GM19023 (cell line): ENCODE results near the gene GANAB.
"Not testable (repeated sequence)": the region's sequence is repeated elsewhere in the genome, so short reads cannot be mapped to it uniquely, and the experiment has no call there.

Source experiments
- ATAC-seq: cut with Tn5 transposase; IDR thresholded peaks from one replicate; pipeline ENCODE4 v1.9.1; 2021; ENCODE audit warnings: mild to moderate bottlenecking, moderate library complexity; ENCODE audit not compliant: unreplicated experiment

The GANAB gene

GRCh38 chr11:62627713-62628112 lies 18.7 kb downstream of the GANAB start:
- no peak for ATAC-seq

GRCh38 chr11:62622476-62623089 lies 23.8 kb downstream of the GANAB start:
- ATAC-seq, result no peak

- ATAC-seq, result peak; percentile 97
These were observed 24.6 kb downstream of the GANAB start, which contains the start of gene B3GAT3 for GRCh38 chr11:62621567-62622470. Gene B3GAT3, minus strand, starts transcription at chr11:62621986. Its CDS starts 39 bp downstream, at chr11:62621947.

GRCh38 chr11:62621027-62621566 lies 25.3 kb downstream of the GANAB start:
- ATAC-seq, result no peak

GRCh38 chr11:62616957-62617356 lies 29.5 kb downstream of the GANAB start:
- not testable (repeated sequence) for ATAC-seq

- ATAC-seq, result no peak
These were observed 30.9 kb downstream of the GANAB start for GRCh38 chr11:62615521-62615920.

GRCh38 chr11:62614275-62614674 lies 32.1 kb downstream of the GANAB start:
- no peak for ATAC-seq

GRCh38 chr11:62613291-62613778 lies 33.1 kb downstream of the GANAB start:
- no peak for ATAC-seq

GRCh38 chr11:62612366-62613290 lies 33.8 kb downstream of the GANAB start, which contains the start of the genes EML3 and ROM1:
Gene EML3, minus strand, starts transcription at chr11:62612775. Its CDS starts 318 bp downstream, at chr11:62612457.
Gene ROM1, plus strand, starts transcription at chr11:62613257. Its CDS starts 25 bp downstream, at chr11:62613282.
- peak; percentile 74 for ATAC-seq

- ATAC-seq, result peak; percentile 21
These were observed 34.6 kb downstream of the GANAB start for GRCh38 chr11:62611705-62612365.

GRCh38 chr11:62610814-62611704 lies 35.4 kb downstream of the GANAB start:
- ATAC-seq, result no peak

GRCh38 chr11:62610403-62610802 lies 36.0 kb downstream of the GANAB start:
- no peak for ATAC-seq

GRCh38 chr11:62608776-62609175 lies 37.6 kb downstream of the GANAB start:
- ATAC-seq, result no peak

- ATAC-seq, result no peak
These were observed 38.7 kb downstream of the GANAB start for GRCh38 chr11:62607714-62608113.

- ATAC-seq, result no peak
These were observed 40.5 kb downstream of the GANAB start for GRCh38 chr11:62605902-62606301.

- no peak for ATAC-seq
These were observed 40.9 kb downstream of the GANAB start for GRCh38 chr11:62605467-62605866.

- no peak for ATAC-seq
These were observed 41.8 kb downstream of the GANAB start for GRCh38 chr11:62604460-62605120.

- no peak for ATAC-seq
These were observed 42.6 kb downstream of the GANAB start for GRCh38 chr11:62603776-62604299.
